HG03565 (cell line): ENCODE results near the gene IGFBP1.
"Not testable (repeated sequence)": the region's sequence is repeated elsewhere in the genome, so short reads cannot be mapped to it uniquely, and the experiment has no call there.

Source experiments
- ATAC-seq: cut with Tn5 transposase; IDR thresholded peaks from one replicate; pipeline ENCODE4 v1.9.1; 2021; ENCODE audit warnings: mild to moderate bottlenecking, moderate library complexity; ENCODE audit not compliant: unreplicated experiment

Gene IGFBP1

GRCh38 chr7:45937301-45937700 is 49.0 kb downstream of the IGFBP1 start:
- ATAC-seq, result no peak

GRCh38 chr7:45937862-45938261 is 49.6 kb downstream of the IGFBP1 start:
- ATAC-seq, result no peak

- no peak for ATAC-seq
Observed at GRCh38 chr7:45938626-45939302, 50.5 kb downstream of the IGFBP1 start.

- ATAC-seq, result no peak
Observed at GRCh38 chr7:45939574-45939973, 51.3 kb downstream of the IGFBP1 start.

GRCh38 chr7:45940237-45940781 is 52.0 kb downstream of the IGFBP1 start:
- ATAC-seq, result not testable (repeated sequence)

GRCh38 chr7:45940939-45941338 is 52.7 kb downstream of the IGFBP1 start:
- ATAC-seq, result no peak
